Esophagus (tissue), 2 donors: ENCODE data around the gene RPL26. TPM values are rescaled to one million over a fixed set of nuclear protein-coding genes. Genes with fewer than 3 reads are reported as not detected.

Experiments
- H3K27ac ChIP-seq, 2 donors: one replicate each; pipeline ENCODE4 v1.5.1; 2013; ENCODE audit warnings: low read depth in 2 of 2, mild to moderate bottlenecking in 2 of 2, inconsistent platforms in 1 of 2, low read length in 1 of 2, moderate library complexity in 1 of 2
- H3K27me3 ChIP-seq, 2 donors: one replicate each; pipeline ENCODE4 v1.6.1; 2013; ENCODE audit warnings: low read length in 2 of 2, control low read depth in 1 of 2, mild to moderate bottlenecking in 1 of 2; ENCODE audit not compliant: insufficient read depth in 2 of 2, control insufficient read depth in 1 of 2
- H3K36me3 ChIP-seq, 2 donors: one replicate each; pipeline ENCODE4 v1.6.1; 2013; ENCODE audit warnings: low read length in 1 of 2; ENCODE audit not compliant: control insufficient read depth in 2 of 2, insufficient read depth in 2 of 2
- H3K4me1 ChIP-seq, 2 donors: one replicate each; pipeline ENCODE4 v1.6.1; 2013; ENCODE audit warnings: low read length in 1 of 2; ENCODE audit not compliant: control insufficient read depth in 2 of 2, insufficient read depth in 2 of 2
- H3K4me3 ChIP-seq, 2 donors: one replicate each; pipeline ENCODE4 v1.5.1; 2013; ENCODE audit warnings: low read length in 2 of 2, mild to moderate bottlenecking in 2 of 2, low read depth in 1 of 2, moderate library complexity in 1 of 2
- H3K9me3 ChIP-seq, 2 donors: one replicate each; pipeline ENCODE4 v1.6.1; 2013; ENCODE audit warnings: mild to moderate bottlenecking in 2 of 2, low read depth in 1 of 2, low read length in 1 of 2, moderate library complexity in 1 of 2; ENCODE audit not compliant: control insufficient read depth in 2 of 2, insufficient read depth in 1 of 2
- WGBS, 2 donors: extraction: QIAGEN DNeasy Blood & Tissue Kit; methylation state at CpG; one replicate each; pipeline ENCODE4 v1.1.7; 2013; 5-methylcytosine and 5-hydroxymethylcytosine counted together
- polyA plus RNA-seq, 2 donors: library from polyadenylated mRNA; stranded (reverse); fragments of 200-250 nt; gene quantifications; one replicate each; pipeline ENCODE4 v1.2.3, GENCODE V29; 2013
- donor health status: healthy with polysubstance abuse.
- donor health status: Bipolar disorder and iron deficiency.

The RPL26 gene
- polyA plus RNA-seq, 2 donors: 2,120 to 4,250 TPM

DNA sequence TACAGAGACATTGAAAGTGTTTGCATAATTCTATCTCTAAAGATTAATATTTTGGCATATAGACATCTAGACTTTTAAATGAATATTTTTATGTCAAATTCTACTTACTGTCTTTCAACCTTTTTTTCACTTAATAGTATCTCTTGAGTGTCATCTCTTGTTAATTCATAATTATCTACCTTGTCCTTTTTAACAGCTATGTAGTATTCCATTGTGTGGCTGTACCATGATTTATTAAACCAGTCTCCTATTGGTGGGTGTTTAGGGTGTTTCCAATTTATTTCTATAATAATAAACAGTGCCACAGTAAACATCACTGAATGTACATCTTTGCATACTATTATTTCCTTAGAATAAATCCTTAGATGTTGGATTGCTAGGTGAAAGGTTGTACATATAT lies 30.9 kb upstream of the RPL26 start:
- Histone ChIP-seq H3K36me3 (no peaks in the 10 kb centered on the region), H3K4me3 (no peak overlapping the region), H3K4me1 (peaks cover 0 to 4% of the 10 kb centered on the region in 2 donors), H3K27me3 (no peaks in the 10 kb centered on the region), H3K9me3 (no peaks in the 10 kb centered on the region), H3K27ac (no peak overlapping the region)

DNA sequence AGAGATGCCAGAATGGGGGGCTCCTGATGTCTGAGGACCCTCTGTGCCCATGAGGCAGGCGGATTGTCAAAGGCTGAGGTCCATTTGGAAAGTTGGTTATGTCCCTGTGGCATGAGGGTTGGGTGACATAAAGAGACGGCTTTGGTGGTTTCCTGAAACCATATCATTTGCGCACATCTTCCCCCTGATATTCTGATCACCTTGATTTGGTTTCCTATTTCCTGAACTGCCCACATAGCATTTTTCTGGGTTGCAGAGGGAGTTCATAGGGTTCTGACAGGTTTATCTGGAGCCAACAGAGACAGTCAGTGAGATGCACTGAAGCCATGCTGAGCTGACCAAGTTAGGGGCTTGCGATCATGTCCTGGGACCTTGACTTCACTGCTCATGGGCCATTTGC lies 30.3 kb upstream of the RPL26 start:
- peak overlapping the region in 1 of 2 donors; percentile 82 for H3K27ac ChIP-seq
- H3K36me3 ChIP-seq: no peaks in the 10 kb centered on the region
- H3K4me1 ChIP-seq: peaks cover 0 to 4% of the 10 kb centered on the region in 2 donors
- H3K27me3 ChIP-seq: no peaks in the 10 kb centered on the region
- WGBS, 2 donors: 81 to 82% methylated on average over 4 of the region's 4 CpGs
- H3K9me3 ChIP-seq: no peaks in the 10 kb centered on the region
- no peak overlapping the region for H3K4me3 ChIP-seq

DNA sequence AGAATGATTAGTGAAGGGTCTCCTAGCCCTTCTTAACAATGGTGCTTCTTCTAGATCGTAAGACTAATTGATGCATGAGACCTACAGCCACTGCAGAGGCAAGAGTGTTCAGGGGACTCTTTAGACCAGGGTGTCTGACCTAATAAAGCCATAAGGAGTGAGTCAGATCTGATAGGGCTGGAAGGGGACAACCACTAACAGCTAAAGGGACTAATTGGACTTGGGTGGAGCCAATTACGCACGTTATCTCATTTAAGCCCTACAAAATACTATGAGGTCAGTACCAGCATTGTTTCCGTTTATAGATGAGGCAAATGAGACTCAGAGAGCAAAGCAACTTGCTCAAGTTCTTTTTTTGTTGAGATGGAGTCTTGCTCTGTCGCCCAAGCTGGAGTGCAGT lies 29.1 kb upstream of the RPL26 start:
- Histone ChIP-seq H3K4me3 (no peak overlapping the region), H3K4me1 (no peaks in the 10 kb centered on the region), H3K27ac (peak overlapping the region in 1 of 2 donors; percentile 19), H3K9me3 (no peaks in the 10 kb centered on the region), H3K27me3 (no peaks in the 10 kb centered on the region), H3K36me3 (no peaks in the 10 kb centered on the region)
- WGBS, 2 donors: 78 to 79% methylated on average over 5 of the region's 5 CpGs

DNA sequence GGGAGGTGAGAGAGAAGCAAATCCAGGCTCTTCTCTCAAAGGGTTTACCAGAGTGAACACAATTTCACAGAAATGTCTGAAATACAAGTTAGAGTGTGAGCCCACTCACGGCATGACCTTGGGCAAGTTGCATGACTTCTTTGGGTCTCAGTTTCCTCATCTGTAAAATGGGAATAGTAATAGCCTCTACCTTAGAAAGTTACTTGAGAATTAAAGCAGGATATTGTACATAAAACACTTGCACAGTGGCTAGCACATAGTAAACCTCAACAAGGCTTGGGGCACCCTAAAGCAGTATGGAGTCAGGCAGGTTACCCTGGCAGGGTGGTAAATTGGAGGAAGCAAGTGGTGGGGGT lies 27.9 kb upstream of the RPL26 start:
- no peaks in the 10 kb centered on the region for H3K36me3 ChIP-seq
- H3K4me1 ChIP-seq: no peaks in the 10 kb centered on the region
- 75 to 76% methylated on average over 1 of the region's 1 CpG for WGBS, 2 donors
- no peaks in the 10 kb centered on the region for H3K27me3 ChIP-seq
- H3K27ac ChIP-seq: peak overlapping the region; percentile 38 to 67
- H3K4me3 ChIP-seq: no peak overlapping the region
- H3K9me3 ChIP-seq: no peaks in the 10 kb centered on the region

DNA sequence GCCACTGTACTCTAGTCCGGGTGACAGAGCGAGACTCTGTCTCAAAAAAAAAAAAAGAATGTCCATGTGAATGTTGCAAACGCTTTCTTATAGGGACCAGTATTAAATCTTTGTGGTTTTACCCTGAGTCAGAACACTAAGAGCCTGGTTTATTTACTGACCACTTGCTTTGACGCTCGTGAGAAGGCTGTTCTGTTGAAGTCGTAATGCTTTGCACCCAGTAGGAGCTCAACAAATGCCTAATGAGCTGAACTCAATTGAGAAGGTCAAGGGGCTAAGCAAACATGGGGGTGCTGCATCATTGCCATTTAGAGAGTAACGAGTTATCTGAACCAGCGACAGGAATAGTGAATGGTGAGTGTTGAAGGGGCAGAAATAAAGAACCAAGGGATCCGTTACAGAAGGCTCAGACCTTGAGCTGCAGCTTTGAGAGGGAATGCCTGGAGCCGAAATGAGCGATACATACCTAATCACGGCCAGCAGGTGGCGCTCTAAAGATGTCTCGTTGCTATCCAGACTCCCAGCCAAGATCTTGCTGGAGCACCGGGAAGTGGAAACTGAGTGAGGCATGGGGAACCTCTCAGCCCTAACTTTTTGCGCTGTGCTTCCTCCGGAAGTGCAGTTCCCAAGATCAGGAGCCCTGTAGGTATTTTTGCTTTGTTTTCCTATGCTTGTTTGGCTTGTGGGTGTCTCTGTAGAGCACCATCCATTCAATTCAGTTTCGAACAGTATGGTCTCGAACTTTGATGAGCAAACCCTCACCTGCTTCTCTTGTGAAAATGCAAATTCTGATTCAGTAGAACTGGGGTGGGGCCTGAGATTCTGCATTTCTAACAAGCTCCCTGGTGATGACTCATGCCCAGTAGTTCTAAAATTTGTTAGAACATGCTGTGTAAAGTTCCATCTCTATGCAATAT lies 27.2 kb upstream of the RPL26 start:
- no peaks in the 10 kb centered on the region for H3K36me3 ChIP-seq
- WGBS, 2 donors: 22 to 24% methylated on average over 19 of the region's 19 CpGs
- H3K4me3 ChIP-seq: no peak overlapping the region
- H3K4me1 ChIP-seq: no peaks in the 10 kb centered on the region
- peak overlapping the region; percentile 38 to 67 for H3K27ac ChIP-seq
- H3K9me3 ChIP-seq: no peaks in the 10 kb centered on the region
- no peaks in the 10 kb centered on the region for H3K27me3 ChIP-seq

DNA sequence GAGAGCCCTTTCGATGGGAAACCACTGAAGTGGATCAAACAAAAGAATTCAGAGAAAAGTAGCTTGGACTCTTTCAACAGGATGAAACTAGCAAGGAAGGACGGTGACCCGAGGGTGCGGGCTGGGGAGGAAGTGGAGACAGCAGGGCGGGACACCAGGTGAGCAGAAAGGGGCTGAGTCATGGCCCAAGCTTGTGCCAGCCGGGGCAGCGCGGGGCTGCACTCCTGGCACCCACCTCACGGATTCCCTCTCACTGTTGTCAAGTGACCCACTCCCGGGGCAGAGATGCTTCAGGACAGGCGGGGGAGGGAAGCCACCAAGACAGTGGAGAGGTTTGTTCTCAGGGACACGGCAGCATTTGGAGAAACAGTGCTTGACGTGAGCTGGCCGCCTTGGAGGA lies 25.4 kb upstream of the RPL26 start:
- Histone ChIP-seq H3K36me3 (no peaks in the 10 kb centered on the region), H3K9me3 (no peaks in the 10 kb centered on the region), H3K4me3 (peak overlapping the region; percentile 11 to 27), H3K27me3 (no peaks in the 10 kb centered on the region), H3K4me1 (no peaks in the 10 kb centered on the region), H3K27ac (peak overlapping the region; percentile 77 to 92)
- WGBS, 2 donors: 40 to 43% methylated on average over 14 of the region's 14 CpGs

DNA sequence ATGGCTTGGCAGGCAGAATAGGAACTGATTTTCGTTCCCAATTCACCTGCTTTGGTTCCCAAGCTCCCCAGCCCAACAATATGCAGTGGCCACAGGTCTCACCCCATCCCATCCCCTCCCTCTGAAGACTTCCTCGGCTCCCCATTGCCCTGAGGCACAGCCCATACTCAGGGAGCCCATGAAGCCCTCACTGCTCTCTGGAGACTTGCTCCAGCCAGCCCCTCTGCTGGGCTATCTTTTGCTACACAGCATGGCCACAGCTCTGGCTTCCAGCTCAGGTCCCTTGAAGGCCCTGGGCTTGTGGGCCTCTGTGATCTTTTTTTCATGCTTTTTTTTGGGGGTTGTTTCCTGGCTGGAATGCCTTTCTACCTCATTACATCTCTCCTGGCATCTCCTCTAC lies 23.2 kb upstream of the RPL26 start:
- peak overlapping the region in 1 of 2 donors; percentile 35 for H3K27ac ChIP-seq
- no peaks in the 10 kb centered on the region for H3K27me3 ChIP-seq
- H3K36me3 ChIP-seq: no peaks in the 10 kb centered on the region
- no peaks in the 10 kb centered on the region for H3K9me3 ChIP-seq
- H3K4me1 ChIP-seq: no peaks in the 10 kb centered on the region
- no peak overlapping the region for H3K4me3 ChIP-seq
- 45 to 65% methylated on average over 2 of the region's 2 CpGs for WGBS, 2 donors

DNA sequence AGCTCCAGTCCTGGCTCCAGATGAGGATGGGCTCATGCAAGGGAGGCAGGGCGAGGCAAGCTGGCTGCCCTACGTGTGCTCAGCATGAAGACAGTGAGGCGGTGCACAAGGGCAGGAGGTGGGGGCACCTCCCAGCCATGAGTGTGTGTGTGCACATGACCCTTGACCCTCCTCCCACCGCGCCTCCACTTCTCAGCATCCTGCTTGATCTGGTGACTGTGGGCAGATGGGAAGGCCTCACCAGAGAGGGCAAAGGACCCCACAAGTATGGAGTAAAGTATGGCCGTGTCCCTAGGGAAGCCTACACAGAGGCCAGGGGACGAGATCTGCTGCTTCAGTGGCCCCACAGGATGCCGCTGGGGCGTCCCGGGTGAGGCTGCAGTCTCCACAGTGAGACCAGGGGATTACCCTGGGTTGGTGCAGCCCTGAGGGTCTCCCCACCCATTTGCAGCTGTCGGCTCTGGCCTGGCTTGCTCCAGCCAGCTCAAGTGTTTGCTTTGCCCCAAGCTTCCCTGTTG lies 22.6 kb upstream of the RPL26 start:
- WGBS, 2 donors: 84 to 87% methylated on average over 9 to 11 of the region's 11 CpGs

DNA sequence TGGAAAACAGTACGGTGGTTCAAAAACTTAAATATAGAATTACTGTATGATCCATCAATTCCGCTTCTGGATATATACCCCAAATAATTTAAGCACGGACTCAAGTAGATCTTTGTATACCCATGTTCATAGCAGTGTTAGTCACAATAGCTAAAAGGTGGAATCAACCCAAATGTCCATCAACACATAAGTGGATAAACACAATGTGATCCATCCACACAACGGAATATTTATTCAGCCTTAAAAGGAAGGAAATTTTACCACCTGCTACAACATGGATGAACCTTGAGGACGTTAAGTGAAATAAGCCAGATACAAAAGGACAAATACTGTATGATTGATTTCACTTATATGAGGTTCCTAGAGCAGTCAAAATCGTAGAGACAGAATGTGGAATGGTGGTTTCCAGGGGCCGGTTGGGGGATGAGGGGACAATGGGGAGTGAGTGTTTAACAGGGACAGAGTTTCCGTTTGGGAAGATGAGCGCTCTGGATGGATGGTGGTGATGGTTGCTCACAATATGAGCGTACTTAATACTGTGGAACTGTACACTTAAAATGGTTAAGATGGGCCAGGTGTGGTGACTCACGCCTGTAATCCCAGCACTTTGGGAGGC lies 20.0 kb upstream of the RPL26 start:
- Histone ChIP-seq H3K4me3 (no peak overlapping the region), H3K27ac (no peak overlapping the region), H3K36me3 (no peaks in the 10 kb centered on the region), H3K9me3 (no peaks in the 10 kb centered on the region), H3K27me3 (no peaks in the 10 kb centered on the region), H3K4me1 (no peaks in the 10 kb centered on the region)
- 74 to 76% methylated on average over 11 of the region's 11 CpGs for WGBS, 2 donors

More for the DNA sequence above, 22.6 kb upstream of the RPL26 start:
- Histone ChIP-seq H3K9me3 (no peaks in the 10 kb centered on the region), H3K36me3 (no peaks in the 10 kb centered on the region), H3K4me1 (no peaks in the 10 kb centered on the region), H3K4me3 (no peak overlapping the region), H3K27me3 (no peaks in the 10 kb centered on the region), H3K27ac (peak overlapping the region in 1 of 2 donors; percentile 35)
